Activated CD8-positive, alpha-beta memory T cell treated with anti-CD3 and anti-CD28 coated beads, Interleukin-2, amount 50 U/mL, for 1 hour (primary cell): ENCODE measurements around the gene APC.
"Not testable (repeated sequence)": the region's sequence is repeated elsewhere in the genome, so short reads cannot be mapped to it uniquely, and the experiment has no call there.

Experiments
- DNase-seq: peaks from one replicate; pipeline ENCODE4 v3.0.0-alpha.2; 2020; ENCODE audit errors: extremely low read depth

APC gene

DNA sequence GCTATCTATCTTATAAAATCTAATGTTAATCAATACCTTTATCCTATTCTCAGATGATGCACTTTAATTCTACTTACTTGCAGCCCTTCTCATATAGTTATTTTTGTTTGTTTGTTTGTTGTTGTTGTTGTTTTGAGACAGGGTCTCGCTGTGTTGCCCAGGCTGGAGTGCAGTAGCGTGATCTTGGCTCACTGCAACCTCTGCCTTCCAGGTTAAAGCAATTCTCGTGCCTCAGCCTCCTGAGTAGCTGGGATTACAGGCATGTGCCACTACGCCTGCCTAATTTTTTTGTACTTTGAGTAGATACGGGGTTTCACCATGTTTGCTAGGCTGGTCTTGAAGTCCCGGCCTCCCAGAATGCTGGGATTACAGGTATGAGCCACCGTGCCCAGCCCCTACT is 20.8 kb upstream of the APC start:
- not testable (repeated sequence) for DNase-seq

DNA sequence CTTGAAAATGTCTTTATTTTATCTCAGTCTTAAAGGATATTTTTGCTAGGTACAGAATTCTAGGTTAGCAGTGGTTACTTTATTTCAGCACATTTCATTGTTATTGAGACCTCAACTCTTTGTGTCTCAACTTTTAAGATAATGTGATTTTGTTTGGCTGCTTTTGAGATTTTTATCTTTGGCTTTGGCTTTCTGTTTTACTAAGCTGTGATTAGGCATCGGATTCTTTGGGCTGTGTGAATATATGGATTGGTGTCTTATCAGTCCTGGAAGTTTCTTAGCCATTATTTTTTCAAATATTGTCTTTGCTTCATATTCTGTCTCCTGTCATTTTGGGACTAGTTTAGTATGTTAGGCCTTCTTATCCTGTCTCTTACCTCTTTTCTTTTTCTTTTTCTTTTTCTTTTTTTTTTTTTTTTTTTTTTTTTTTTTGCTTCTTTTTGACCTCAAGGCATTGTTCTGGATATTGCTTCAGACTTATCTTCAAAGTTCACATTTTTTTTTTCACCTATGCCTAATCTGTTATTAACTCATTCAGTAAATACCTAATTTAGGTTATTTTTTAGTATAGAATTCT is 20.1 kb upstream of the APC start:
- no peak for DNase-seq

DNA sequence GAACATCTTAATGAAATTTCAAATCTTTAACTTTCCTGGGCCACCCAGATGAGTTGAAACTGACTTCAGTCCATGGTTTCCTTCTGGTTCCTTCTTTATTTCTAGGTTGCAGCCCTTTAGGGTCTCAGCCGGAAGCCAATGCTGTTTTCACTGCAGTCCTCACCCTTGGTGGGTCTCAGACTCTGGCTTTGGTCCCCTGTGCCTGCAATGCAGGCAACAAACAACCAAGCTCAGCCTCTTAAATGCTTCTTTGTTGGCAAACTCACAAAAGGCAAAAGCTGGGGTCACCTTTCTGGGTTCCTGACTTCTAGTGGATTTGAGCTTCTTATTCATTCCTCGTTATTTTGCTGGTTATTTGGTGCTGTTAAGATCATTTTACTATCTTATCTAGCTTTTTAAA is 19.3 kb upstream of the APC start:
- DNase-seq: no peak

- DNase-seq: no peak
Observed at GRCh38 chr5:112720576-112720975, 17.1 kb upstream of the APC start.

- DNase-seq: no peak
Observed at GRCh38 chr5:112724901-112725300, 12.8 kb upstream of the APC start.

GRCh38 chr5:112729630-112730029 is 8.1 kb upstream of the APC start:
- no peak for DNase-seq

- DNase-seq: no peak
Observed at GRCh38 chr5:112732131-112732530, 5.6 kb upstream of the APC start.

- DNase-seq: no peak
Observed at GRCh38 chr5:112733586-112733985, 4.1 kb upstream of the APC start.

GRCh38 chr5:112734597-112734996 is 3.1 kb upstream of the APC start:
- DNase-seq: no peak

GRCh38 chr5:112735702-112736101 is 2.0 kb upstream of the APC start:
- no peak for DNase-seq

DNA sequence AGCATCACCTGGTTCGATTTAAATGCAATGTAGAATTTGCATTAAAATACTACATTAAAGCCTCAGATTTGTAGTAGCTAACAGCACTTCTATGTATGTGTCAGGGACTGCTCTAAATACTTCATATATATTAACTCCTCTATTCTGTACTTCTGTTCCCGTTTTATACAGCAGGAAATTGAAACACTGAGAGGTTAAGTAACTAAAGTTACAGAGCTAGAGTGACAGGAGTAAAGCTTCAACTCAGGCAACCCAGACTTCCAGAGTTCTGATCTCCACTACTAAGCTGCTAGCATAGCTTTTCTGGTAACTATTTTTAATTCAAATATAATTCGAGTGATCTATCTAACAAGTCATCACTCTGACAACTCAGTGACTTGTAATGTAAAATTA is 619 bp upstream of the APC start:
- DNase-seq: no peak

GRCh38 chr5:112738191-112738560 is 491 bp downstream of the APC start:
- DNase-seq: no peak

- no peak for DNase-seq
Observed at GRCh38 chr5:112742424-112742823, 4.7 kb downstream of the APC start.

DNA sequence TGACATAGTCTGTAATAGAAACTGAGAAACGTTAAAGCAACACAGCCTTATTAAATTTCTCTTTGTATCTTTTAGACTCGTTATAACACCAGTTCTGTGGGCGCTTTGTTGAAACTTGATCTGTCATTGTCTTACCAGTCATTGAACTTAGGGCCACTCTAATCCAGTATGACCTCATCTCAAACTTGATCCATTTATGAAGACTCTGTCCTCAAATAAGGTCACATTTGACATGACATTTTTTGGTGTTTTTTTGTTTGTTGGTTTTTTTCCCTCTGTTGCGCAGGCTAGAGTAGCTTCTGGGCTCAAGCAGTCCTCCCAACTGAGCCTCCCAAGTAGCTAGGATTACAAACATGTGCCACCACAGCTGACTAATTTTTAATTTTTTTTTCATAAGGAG is 5.9 kb downstream of the APC start:
- DNase-seq: no peak

GRCh38 chr5:112752335-112752734 is 14.7 kb downstream of the APC start:
- no peak for DNase-seq

DNA sequence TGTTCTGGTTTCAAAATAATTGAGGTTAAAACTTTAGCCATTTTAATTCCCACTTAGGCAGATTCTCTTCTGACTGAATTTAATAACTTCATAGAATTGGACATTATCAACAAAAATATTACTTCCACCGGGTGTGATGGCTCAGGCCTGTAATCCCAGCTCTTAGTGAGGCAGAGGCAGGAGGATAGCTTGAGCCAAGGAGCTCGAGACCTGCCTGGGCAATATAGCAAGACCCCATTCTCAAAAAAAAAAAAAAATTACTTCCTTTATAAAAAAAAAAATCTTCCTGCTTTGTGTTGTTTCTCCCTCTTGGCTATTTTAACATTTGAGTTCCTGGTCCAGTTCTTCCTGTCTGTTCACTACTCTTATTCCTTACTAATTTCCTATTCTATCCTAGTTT is 18.0 kb downstream of the APC start:
- no peak for DNase-seq

GRCh38 chr5:112757468-112758208 is 20.0 kb downstream of the APC start:
- DNase-seq: no peak

DNA sequence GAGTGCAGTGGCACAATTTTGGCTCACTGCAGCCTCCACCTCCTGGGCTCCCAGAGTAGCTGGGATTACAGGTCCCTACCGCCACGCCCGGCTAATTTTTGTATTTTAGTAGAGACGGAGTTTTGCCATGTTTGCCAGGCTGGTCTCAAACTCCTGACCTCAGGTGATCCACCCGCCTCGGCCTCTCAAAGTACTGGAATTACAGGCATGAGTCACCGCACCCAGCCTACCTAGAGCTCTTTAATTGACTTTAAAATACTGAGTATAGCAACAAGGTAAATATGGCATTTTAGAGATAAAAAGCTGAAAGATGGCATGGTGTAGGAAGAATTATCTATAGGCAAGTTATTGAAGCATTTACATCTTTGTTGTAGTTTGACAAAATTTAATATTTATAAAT is 21.0 kb downstream of the APC start:
- no peak for DNase-seq

- no peak for DNase-seq
Observed at GRCh38 chr5:112762113-112762810, 24.6 kb downstream of the APC start.

DNA sequence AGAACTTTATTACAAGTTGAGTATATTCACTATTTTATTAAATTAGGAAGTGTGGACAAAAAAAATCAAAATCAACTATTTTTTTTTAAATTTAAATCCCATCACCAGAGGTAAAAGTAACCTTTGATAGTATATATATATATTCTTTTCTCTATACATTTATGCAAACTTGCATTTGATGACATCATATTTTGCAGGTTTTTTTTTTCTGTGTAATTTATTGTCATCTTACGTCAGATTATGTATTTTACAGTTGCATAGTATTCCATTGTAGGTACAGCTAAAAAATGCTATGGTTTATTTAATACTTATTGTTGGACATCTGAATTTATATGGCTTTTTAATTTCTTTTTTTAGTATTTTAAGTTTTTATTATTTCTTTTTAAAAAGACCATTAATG is 25.5 kb downstream of the APC start:
- no peak for DNase-seq

DNA sequence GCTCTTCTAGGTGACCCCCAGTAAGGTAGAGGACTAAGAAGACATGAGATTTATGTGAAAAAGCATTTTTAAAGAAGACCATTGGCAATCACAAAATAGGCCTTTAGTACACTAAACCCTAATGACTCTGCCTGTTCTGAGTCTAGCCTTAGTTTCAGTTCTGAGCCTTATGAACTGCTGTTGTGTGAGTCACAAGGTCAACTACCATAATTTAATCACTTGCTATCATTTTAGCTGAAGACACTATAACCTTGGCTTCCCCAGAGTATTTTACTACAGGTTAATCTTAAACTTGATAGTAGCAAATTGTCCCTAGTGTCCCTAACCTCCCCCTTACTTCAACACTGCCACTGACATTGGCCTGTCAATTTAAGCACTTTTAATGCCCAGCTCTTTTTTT is 34.4 kb downstream of the APC start:
- no peak for DNase-seq

DNA sequence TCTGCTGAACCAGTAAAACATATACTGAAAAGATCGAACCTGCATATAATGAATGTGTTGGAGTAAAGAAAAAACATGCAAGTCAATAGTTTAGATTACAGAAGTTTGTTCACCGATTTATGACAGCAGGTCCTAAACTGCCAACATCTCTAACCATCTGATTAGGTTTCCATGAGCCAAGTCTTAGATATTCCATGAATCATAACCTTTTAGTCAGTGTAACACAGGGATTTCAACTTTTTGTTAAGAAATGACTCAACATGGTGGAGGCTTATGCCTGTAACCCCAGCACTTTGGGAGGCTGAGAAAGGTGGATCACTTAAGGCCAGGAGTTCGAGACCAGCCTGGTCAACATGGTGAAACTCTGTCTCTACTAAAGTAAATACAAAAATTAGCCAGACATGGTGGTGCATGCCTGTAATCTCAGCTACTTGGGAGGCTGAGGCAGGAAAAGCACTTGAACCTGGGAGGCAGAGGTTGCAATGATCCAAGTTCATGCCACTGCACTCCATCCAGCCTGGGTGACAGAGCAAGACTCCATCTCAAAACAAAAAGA is 38.7 kb downstream of the APC start:
- DNase-seq: no peak

- no peak for DNase-seq
Observed at GRCh38 chr5:112779531-112779930, 41.8 kb downstream of the APC start.
